Suppressor macrophage (primary cell): ENCODE results near the gene SHTN1.
A peak's percentile ranks its signal among the peaks of the same experiment; 100 is the strongest.

Source experiments
- DNase-seq, 4 experiments: peaks; one replicate each; pipeline ENCODE4 v3.0.0-alpha.2; 2020 to 2022

The SHTN1 gene

DNA sequence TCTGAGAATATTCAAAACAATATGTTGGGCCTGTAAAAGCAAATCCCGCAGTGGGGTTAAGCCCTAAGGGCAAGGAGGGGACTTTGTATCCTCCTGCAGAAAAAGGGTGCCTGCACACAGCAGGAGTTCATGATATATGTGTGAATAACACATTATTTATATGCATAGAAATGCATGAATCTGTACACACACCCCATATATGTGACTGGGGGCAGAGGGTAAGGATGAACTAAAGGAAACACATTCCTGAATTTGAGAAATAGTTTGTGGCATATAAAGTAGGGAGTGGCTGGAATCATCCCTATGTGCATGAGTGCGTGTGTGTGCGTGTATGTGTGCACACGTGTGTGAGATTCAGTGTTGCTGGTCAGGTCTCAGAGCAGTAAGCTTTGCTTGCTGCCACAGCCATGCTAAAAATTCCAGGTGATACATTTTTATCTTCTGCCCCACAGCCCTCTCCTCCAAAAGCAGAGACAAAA, 136.8 kb downstream of the SHTN1 start:
- no peak for DNase-seq

DNA sequence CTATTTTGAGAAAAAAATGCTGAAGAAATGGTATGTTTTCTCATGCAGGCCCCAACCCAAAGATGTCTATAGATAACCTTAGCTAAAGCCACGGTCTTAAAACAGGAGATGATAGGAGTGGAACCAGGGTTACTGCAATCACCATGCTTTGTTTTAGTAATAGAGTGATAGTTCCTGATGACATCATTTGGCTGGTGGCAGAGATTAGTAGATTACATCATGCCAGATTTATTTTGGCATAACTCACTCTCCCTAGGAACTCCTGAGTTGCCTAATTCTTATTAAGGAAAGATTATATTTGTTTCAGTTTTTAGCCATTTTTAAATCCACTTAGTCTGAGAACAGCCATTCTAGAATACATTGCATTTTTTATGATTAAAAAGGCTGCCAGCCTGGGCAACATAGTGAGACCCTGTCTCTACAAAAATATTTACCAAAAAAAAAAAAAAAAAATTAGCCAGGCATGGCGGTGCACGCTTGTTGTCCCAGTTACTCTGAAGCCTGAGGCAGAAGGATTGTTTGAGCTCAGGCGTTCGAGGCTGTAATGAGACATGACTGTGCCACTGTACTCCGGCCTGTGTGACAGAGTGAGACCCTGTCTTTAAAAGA, 137.9 kb downstream of the SHTN1 start:
- DNase-seq: no peak

DNA sequence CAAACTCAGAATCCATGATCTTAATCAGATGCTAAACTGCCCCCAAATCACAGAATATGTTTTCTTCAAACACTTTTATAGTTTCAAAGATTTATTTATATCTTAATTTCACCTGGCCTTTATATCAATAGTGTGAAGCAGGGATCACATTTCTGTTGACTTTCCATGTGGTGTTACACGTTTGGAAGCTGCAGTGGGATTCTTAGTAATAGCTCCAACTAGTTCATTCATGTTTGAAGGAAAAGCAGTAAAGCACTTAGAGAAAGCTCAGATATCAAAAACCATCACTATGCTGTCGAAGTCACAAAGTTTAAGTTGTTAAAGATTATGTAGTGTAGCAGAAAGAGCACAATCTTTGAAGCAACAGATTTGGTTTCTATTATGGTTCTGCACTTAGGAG, 138.9 kb downstream of the SHTN1 start:
- no peak for DNase-seq

- no peak for DNase-seq
Measured at GRCh38 chr10:116864436-116864835, 140.6 kb downstream of the SHTN1 start.

DNA sequence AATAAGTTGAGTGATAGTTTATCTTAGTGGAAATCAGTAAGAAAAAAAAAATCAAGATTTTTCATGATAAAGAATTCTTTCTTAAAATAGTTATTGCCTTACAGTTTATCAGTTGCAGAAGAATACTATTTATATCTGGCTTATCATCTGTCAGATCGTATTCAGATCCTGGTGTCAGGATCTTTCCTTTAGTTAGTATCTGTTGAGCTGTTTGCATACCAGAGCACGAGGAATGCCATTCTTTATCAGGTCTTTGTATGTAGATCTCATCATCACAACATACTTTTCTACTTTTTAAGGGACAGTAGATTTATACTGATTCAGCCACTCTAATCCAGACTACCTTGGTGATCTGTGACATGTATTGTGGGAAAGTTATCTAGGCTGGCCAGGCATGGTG, 143.2 kb downstream of the SHTN1 start:
- DNase-seq: no peak

- no peak for DNase-seq
Measured at GRCh38 chr10:116857156-116857555, 147.8 kb downstream of the SHTN1 start.

GRCh38 chr10:116853701-116854100, 151.3 kb downstream of the SHTN1 start:
- no peak for DNase-seq

- no peak for DNase-seq
Measured at GRCh38 chr10:116853287-116853686, 151.7 kb downstream of the SHTN1 start.

DNA sequence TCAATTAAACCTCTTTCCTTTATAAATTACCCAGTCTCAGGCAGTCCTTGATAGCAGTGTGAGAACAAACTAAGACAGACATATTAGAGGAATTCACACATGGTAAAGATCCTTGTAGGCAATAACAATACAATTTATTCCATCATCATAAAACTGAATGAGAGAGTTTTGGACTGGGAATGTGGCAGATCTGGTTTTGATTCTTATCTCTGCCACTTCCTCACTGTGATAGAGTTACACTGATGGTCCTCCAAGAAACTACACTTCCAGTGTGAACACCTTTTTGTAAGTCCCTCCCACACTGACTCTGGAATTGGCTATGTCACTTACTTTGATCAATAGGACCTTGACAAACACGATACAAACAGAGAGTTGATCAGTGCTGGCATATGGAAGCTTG, 152.7 kb downstream of the SHTN1 start:
- DNase-seq: no peak

DNA sequence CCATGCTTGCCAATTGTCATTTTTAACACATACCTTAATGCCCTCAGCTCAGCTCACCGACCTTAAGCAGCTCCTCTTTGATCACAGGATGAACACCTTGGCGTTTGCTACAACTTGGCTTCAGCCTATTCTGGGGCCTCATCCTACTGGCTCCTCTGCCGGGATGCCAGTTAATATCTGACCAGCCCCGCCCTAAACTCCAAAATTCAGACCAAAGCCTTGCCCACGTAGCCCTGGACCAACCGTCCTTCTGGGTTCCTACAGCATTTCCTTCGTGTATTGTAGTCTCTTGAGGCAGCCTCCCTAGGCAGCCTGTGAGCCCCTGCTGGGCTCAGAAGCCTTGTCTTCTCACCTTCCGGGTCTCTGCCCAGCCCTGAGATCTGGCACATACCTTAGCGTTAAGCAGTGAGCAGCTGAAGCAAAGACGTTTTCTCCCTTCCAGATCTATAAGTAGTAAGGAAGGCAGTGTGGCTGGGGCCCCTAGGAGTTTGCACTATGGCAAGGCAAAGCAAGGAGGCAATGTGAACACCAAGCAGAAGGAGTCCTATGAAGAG, 154.9 kb downstream of the SHTN1 start:
- DNase-seq: no peak

- DNase-seq: peak; percentile 36 to 72 (median 57)
Measured at GRCh38 chr10:116849248-116850057, 155.5 kb downstream of the SHTN1 start, which contains the start of gene ENO4. ENO4 (plus strand) TSS chr10:116849499; CDS start chr10:116849567, 68 bp downstream.

DNA sequence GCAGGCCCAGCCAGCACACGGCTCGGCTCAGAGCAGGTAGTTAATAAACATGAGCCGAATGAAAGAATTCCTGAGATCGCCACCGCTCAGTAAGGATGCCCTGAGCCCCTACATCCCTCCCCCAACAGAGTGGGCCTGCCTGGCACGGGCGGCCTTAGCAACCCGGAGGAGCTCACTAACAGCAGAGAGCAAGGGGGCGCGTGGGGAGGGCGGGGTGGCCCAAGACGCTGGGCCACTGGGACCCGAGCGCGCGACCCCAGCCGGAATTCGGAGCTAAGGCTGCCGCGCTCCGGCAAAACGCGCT, 156.1 kb downstream of the SHTN1 start:
- no peak for DNase-seq

GRCh38 chr10:116848032-116848943, 156.7 kb downstream of the SHTN1 start:
- DNase-seq: peak in 3 of 4 experiments; percentile 2 to 25 (median 6)

GRCh38 chr10:116845823-116846222, 159.2 kb downstream of the SHTN1 start:
- DNase-seq: no peak

DNA sequence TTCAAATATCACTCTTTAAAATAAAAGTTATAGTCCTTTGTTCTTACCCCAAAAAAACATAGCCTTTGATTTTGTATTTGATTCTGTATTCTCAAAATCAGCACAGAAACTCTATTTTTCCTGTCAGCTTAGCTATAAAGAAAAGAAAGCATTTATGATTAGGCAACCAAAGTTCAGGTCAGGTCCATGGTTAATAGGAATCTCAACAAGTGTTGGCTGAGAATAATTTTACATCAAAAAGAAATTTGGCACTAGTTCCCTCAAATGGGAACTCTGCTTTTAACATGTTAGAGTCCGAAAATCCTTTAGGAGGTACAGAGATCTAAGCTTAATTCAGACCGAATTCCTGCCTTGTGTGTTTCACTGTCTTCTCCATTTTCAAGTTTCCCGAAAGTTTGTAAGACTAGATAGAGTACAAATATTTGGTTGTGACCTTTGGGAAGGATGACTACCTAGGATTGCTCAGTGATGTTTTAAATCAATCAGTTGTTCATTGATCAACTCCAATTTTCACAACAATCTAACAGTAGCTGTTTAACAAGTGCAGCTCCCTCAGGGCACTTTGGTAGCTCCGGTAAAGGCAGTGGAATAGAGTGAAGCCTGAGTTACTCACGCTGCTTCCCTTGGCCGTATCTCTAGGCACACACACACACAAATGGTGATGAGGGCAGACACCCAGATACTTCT, 164.5 kb downstream of the SHTN1 start:
- no peak for DNase-seq

DNA sequence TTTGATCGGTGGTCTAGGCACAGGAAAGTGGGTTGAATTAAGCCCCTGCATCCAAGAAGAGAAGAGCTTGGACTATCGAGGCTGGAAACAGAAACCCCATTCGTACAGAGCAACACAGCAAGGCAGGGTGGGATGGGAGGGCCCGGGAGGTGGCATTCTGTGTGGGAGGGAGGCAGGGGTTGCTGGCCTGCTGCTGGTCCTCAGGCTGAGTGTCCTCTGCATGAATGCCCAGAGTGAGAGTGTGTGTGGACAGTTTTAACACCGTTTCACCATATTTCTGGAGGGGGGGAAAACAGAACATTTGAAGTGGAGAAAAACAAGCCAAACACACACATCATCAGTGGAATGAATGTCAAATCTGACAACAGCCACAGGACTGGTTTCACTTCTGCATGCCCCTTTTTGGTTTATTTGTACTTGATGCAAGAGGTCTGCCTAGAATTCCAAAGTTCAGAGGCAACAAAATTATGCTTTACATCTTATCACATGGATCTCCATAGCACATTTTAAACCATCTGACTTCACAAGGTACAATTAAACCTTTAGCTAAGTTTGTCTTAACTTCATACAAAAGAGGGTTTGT, 166.8 kb downstream of the SHTN1 start:
- peak in 1 of 4 experiments; percentile 7 for DNase-seq

- DNase-seq: peak in 2 of 4 experiments; percentile 3 to 10
Measured at GRCh38 chr10:116836902-116837523, 168.0 kb downstream of the SHTN1 start.

DNA sequence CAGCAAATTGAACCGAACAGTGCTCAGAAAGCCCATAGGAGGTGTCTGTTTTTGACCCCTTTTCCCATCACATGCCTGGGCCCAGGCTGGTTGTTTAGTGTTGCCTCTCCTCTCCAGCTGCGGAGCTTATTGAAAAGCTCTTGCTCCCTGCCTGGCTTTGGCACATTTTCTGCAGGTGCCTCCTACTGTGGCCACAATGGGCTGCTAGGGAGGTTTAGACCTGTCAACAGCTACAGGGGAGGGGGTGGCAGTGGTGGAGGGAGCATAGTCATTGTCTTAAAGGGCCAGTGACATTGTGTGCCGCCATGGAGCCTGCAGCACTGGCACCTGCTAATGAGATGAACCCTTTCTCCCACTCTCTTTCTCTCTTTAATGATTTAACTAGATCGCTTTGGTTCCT, 168.9 kb downstream of the SHTN1 start:
- DNase-seq: no peak

- no peak for DNase-seq
Measured at GRCh38 chr10:116835658-116836057, 169.3 kb downstream of the SHTN1 start.

- DNase-seq: no peak
Measured at GRCh38 chr10:116833986-116834985, 170.7 kb downstream of the SHTN1 start.
